ENCODE data around the gene CRYBA4. TPM values are rescaled to one million over a fixed set of nuclear protein-coding genes. Genes with fewer than 3 reads are reported as not detected.

CRYBA4 gene
- total RNA-seq, 1 experiment from 2014 or later = not detected

- no peak for TF ChIP-seq EZH2 (IDR thresholded peaks at IDR 0.05; ENCODE audit: low read depth)
- TF ChIP-seq, protein P1, sequence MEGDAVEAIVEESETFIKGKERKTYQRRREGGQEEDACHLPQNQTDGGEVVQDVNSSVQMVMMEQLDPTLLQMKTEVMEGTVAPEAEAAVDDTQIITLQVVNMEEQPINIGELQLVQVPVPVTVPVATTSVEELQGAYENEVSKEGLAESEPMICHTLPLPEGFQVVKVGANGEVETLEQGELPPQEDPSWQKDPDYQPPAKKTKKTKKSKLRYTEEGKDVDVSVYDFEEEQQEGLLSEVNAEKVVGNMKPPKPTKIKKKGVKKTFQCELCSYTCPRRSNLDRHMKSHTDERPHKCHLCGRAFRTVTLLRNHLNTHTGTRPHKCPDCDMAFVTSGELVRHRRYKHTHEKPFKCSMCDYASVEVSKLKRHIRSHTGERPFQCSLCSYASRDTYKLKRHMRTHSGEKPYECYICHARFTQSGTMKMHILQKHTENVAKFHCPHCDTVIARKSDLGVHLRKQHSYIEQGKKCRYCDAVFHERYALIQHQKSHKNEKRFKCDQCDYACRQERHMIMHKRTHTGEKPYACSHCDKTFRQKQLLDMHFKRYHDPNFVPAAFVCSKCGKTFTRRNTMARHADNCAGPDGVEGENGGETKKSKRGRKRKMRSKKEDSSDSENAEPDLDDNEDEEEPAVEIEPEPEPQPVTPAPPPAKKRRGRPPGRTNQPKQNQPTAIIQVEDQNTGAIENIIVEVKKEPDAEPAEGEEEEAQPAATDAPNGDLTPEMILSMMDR (conservative IDR thresholded peaks at IDR 0.05) = no peak
- H3K27me3 ChIP-seq (ENCODE audit: insufficient read depth, low read depth) = no peaks in the 10 kb centered on the region
- peak overlapping the region; percentile 84 for H2AFZ ChIP-seq
- H3K4me3 ChIP-seq = peak overlapping the region; percentile 86
- H3K79me2 ChIP-seq (ENCODE audit: low read depth) = peaks cover 27% of the 10 kb centered on the region
- DNase-seq = peak in 1 of 2 experiments; percentile 41
- peaks cover 22% of the 10 kb centered on the region; the same call in 1 of the 2 replicates for H3F3A ChIP-seq (ENCODE audit: insufficient read depth, low read depth)
- H3K36me3 ChIP-seq (ENCODE audit: low read depth) = no peaks in the 10 kb centered on the region
- ChIA-PET POLR2A (ENCODE audit: unreplicated experiment) (interaction anchor here (0.5 to 0.7 kb wide), 3 partner anchors 20 to 802 kb away, joined by 3 to 5 read pairs (median 5); no protein-coding TSS in a partner anchor), CTCF (no interaction called here)
- no TSS peak for BruUV-seq (replicated peaks)
- no peaks in the 10 kb centered on the region for H3K9me2 ChIP-seq (ENCODE audit: insufficient read depth)
- H3K4me1 ChIP-seq (replicated peaks; ENCODE audit: insufficient read depth) = peaks cover 14% of the 10 kb centered on the region
- H3K4me2 ChIP-seq = peak overlapping the region; percentile 94
- peak overlapping the region; percentile 93 for H3K27ac ChIP-seq
- intact Hi-C loops (cut with micrococcal nuclease; ENCODE audit: unreplicated experiment) = loop anchor here (5.0 kb wide), 1 partner anchor 1129 kb away; the partner anchor contains the start of gene MN1
- H4K20me1 ChIP-seq (ENCODE audit: insufficient read depth) = peaks cover 2% of the 10 kb centered on the region; the same call in 1 of the 2 replicates
- H3K9me3 ChIP-seq (ENCODE audit: insufficient read depth, low read depth) = no peaks in the 10 kb centered on the region
Measured at GRCh38 chr22:26673486-26673885, 51.7 kb downstream of the CRYBA4 start.

- ChIA-PET POLR2A (ENCODE audit: unreplicated experiment) (interaction anchor here (0.5 kb wide), 1 partner anchor 801 kb away, joined by 5 read pairs; no protein-coding TSS in a partner anchor), CTCF (no interaction called here)
- intact Hi-C loops (cut with micrococcal nuclease; ENCODE audit: unreplicated experiment) = loop anchor here (5.0 kb wide), 2 partner anchors 1128 to 1333 kb away; partner anchors contain the start of gene MN1
- Histone ChIP-seq H3F3A (ENCODE audit: insufficient read depth, low read depth) (peaks cover 22% of the 10 kb centered on the region; the same call in 1 of the 2 replicates), H3K4me2 (peak overlapping the region; percentile 94), H3K4me3 (peak overlapping the region; percentile 86; the same call in 1 of the 2 replicates), H3K27ac (peak overlapping the region; percentile 93; the same call in 1 of the 2 replicates), H3K4me1 (replicated peaks; ENCODE audit: insufficient read depth) (peaks cover 14% of the 10 kb centered on the region), H3K9me3 (ENCODE audit: insufficient read depth, low read depth) (no peaks in the 10 kb centered on the region), H3K9me2 (ENCODE audit: insufficient read depth) (no peaks in the 10 kb centered on the region), H3K27me3 (ENCODE audit: insufficient read depth, low read depth) (no peaks in the 10 kb centered on the region), H4K20me1 (ENCODE audit: insufficient read depth) (peaks cover 7% of the 10 kb centered on the region; the same call in 1 of the 2 replicates), H3K36me3 (ENCODE audit: low read depth) (no peaks in the 10 kb centered on the region), H3K79me2 (ENCODE audit: low read depth) (peaks cover 27% of the 10 kb centered on the region), H2AFZ (no peak overlapping the region)
- no peak for DNase-seq
- TF ChIP-seq, protein P1 (conservative IDR thresholded peaks at IDR 0.05) = no peak
- no peak for TF ChIP-seq EZH2 (IDR thresholded peaks at IDR 0.05; ENCODE audit: low read depth)
- no TSS peak for BruUV-seq (replicated peaks)
Measured at GRCh38 chr22:26674211-26675190, 52.7 kb downstream of the CRYBA4 start.

DNA sequence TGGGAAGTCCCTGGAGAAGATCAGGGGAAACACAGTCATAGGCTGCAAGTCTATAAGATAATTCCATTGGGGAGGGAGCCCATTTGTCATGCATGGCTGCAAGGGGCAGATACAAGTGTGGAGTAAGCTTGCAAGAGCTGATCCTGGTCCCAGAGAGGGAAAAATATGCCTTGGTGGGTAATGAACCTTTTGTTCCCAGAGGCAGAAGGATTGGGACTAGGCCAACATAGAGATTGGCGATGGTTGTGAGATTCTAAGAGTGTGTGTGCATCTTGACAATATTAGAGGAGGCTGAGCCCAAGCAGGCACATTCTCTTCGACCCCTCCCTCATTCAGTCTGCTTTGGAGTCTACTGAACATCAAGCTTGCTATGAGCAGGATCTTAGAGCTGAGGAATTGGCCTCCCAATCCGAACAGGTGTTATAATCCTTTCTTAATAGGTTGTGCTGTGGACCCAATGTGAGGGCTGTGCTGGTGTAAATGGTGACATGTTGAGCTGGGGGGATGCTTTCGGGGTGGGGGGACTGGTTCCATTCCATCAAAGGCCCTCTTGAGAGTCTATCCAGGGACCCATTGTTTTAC is 54.0 kb downstream of the CRYBA4 start:
- Histone ChIP-seq H3K27me3 (ENCODE audit: insufficient read depth, low read depth) (no peaks in the 10 kb centered on the region), H3K4me1 (replicated peaks; ENCODE audit: insufficient read depth) (peaks cover 14% of the 10 kb centered on the region), H3K36me3 (ENCODE audit: low read depth) (no peaks in the 10 kb centered on the region), H3K9me2 (ENCODE audit: insufficient read depth) (no peaks in the 10 kb centered on the region), H4K20me1 (ENCODE audit: insufficient read depth) (peaks cover 8% of the 10 kb centered on the region; the same call in 1 of the 2 replicates), H3K27ac (no peak overlapping the region), H3F3A (ENCODE audit: insufficient read depth, low read depth) (peaks cover 22% of the 10 kb centered on the region; the same call in 1 of the 2 replicates), H3K9me3 (ENCODE audit: insufficient read depth, low read depth) (no peaks in the 10 kb centered on the region), H3K4me3 (no peak overlapping the region), H3K79me2 (ENCODE audit: low read depth) (peaks cover 27% of the 10 kb centered on the region), H3K4me2 (no peak overlapping the region), H2AFZ (no peak overlapping the region)
- intact Hi-C loops (cut with micrococcal nuclease; ENCODE audit: unreplicated experiment) = loop anchor here (5.0 kb wide), 1 partner anchor 1332 kb away; no protein-coding TSS in a partner anchor
- POLR2A ChIA-PET (ENCODE audit: unreplicated experiment) = no interaction called here
- no TSS peak for BruUV-seq (replicated peaks)
- DNase-seq = no peak
- TF ChIP-seq, protein P1 (conservative IDR thresholded peaks at IDR 0.05) = no peak
- no peak for TF ChIP-seq EZH2 (IDR thresholded peaks at IDR 0.05; ENCODE audit: low read depth)
- CTCF ChIA-PET = no interaction called here

Measured in PC-9 (cell line).